Activated CD8-positive, alpha-beta memory T cell treated with anti-CD3 and anti-CD28 coated beads, Interleukin-2, amount 50 U/mL, for 24 hours (primary cell): ENCODE data around the gene ARL6IP5.
A peak's percentile ranks its signal among the peaks of the same experiment; 100 is the strongest.

ENCODE experiments used
- DNase-seq: peaks from one replicate; pipeline ENCODE4 v3.0.0-alpha.2; 2020; ENCODE audit errors: extremely low read depth

Gene ARL6IP5, protein sequence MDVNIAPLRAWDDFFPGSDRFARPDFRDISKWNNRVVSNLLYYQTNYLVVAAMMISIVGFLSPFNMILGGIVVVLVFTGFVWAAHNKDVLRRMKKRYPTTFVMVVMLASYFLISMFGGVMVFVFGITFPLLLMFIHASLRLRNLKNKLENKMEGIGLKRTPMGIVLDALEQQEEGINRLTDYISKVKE

DNA sequence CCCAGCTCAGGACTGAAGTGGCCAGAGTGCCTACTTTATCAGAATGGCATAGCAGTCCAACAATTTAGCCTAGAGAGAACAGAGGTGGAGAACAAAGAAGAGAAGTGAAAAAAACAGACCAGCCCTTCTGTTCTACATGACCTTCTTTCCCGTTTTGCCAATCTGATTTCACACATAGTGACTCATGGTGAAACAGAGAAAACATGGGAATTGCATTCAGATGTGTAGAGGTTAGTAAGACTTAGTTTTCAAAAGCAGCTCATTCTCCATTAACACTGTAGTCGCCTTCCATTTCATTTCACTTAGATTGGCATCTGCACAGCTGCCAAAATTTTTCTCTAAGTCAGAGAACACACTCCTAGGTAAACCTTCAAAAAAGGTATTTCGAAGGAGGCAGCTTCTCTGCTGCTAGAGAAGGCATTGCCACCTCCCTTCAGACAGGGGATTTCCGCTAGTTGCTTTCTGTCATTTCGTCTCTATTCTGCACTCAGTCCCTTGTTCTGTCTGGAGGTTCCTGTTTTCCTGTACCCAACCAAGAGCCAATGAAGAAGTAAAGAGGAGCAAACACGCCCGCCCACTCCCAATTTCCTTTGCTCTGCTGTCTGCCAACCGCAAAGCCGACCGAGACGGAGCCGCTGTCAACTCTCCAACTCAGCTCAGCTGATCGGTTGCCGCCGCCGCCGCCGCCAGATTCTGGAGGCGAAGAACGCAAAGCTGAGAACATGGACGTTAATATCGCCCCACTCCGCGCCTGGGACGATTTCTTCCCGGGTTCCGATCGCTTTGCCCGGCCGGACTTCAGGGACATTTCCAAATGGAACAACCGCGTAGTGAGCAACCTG lies at the start of gene ARL6IP5:
Gene ARL6IP5, plus strand, starts transcription at position 612 of the 842 bp plus-strand sequence. Its CDS starts 111 bp downstream, at position 723.
- peak; percentile 82 for DNase-seq

DNA sequence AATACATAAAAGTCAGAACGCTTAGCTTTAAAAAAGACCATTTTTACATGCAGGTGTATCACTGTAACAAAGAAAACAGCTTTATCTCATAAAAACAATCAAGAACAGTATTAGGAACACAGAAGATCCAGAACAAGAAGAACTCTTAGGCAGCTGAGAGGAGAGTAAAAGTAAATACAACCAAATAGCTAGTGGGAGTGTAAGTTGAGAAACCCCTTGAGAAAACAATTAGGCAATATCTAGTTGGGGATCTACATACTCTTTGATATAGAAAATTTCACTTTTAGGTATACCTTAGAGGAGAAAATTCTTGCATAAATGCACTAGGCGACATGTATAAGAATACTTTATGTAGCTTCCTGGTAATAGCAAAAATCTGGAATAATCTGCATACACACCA lies 40.1 kb upstream of the ARL6IP5 start:
- no peak for DNase-seq

DNA sequence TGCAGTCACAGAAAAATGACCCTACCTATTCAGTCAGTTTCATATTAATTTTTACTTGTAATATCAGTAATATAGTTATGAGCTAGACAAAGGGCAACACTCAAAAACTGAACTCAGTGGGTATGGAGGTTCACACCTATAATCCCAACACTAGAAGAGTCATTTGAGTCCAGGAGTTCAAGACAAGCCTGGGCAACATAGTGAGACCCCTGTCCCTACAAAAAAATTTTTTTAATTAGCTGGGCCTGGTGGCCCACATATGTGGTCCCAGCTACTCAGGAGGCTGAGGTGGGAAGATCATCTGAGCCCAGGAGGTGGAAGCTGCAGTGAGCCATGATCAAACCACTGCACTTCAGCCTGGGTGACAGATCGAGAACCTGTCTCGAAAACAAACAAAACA lies 35.7 kb upstream of the ARL6IP5 start:
- no peak for DNase-seq

DNA sequence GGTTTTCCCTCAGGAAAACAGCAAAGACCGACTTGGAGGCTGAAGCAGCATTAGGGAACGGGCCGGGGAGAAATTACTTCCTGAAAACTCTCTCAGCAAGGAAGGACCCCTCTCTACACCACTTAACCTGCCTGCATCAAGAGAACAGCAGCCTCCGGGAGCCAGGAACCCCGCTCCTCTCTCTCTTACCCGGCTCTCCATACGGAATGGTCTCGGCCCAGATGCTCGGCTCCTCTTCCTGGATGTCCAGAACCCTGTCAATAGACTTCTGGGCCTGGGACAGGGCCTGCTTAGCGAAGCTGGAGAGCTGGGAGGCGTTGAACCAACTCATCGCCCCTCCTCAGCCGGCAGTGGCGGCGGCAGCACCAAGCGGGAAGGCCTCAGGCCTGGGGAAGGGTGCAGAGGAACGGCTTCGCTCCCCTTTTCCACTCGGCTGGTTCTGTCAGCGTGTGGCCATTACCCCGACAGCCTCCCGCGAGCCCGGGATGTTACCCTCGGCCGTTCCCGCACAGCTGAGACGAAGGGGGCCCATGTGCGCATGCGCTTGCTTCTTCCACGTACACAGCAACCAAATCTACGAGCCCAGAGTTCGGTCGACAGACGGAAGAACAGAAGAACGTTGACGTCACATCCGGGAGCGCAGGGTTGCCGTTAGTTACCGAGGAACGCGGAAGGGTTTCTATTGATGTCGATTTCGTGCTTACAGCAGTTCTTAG lies 32.8 kb upstream of the ARL6IP5 start, which contains the start of gene TMF1:
Gene TMF1, minus strand, starts transcription at position 578 of the 716 bp plus-strand sequence. Its CDS starts 247 bp downstream, at position 331.
- DNase-seq: peak; percentile 95

DNA sequence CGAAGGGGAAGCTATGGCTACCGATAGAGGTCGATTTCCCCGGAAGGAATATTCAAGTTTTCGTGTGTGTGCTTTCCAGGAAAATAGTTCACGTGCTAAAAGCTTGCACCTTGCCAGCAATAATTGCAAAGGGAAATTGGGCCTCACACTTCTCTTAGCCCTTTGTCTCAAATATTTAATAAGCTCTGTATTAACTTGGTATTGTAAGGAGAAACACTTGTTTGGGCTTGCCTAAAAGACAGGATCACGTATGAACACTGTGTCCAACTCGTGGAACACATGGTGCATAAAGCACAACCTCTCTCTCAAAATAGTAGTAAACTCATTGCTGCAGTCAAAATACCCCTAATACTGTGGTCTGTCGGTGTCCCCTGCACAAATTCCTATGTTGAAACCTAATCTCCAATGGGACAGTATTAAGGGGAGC lies 32.3 kb upstream of the ARL6IP5 start:
- no peak for DNase-seq

DNA sequence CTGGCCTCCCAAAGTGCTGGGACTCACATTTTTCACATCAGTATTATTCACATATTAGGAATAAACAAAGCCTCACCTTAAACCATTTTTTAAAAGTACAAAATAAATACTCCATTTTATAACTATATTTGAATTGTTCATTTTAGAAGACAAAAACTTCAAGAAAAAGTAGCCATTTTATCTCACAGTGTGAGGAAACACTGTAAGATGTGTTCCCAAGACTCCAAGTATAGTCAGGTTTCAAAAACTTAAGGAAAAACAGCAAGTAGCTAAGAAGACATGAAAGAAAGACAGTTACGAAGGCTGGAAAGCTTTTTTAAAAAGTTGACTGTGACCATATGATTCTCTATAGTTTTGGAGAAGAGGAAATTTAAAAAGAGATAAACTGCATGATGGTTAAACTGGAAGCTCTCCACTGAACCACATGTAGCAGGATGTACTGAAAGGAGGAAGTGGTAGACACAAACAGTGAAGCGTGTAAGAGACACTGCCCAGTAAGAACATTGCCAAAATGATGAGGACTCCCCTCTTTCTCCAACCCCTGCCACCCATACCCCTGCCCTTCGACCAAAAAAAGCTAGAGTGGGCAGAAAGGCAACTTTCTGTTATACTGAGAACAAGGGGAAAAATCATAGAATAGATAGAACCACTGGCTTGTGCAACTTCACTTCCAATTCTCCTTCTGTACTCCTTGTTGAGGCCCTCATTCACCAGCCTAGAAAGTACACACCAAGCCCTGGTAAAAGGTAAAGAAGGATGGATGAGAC lies 26.4 kb upstream of the ARL6IP5 start:
- DNase-seq: no peak

DNA sequence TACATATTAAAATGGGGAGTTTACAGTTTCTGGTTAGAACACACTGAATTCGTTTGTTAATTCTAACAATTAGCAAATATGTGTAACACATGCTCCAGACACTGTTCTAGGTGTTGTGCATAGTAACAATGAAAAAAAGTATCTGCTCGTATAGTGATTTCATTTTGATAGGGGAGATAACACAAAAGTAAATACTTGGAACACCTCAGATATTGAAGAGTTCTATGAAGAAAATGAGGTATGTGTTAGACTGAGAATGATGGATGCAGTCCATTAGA lies 25.9 kb upstream of the ARL6IP5 start:
- no peak for DNase-seq

DNA sequence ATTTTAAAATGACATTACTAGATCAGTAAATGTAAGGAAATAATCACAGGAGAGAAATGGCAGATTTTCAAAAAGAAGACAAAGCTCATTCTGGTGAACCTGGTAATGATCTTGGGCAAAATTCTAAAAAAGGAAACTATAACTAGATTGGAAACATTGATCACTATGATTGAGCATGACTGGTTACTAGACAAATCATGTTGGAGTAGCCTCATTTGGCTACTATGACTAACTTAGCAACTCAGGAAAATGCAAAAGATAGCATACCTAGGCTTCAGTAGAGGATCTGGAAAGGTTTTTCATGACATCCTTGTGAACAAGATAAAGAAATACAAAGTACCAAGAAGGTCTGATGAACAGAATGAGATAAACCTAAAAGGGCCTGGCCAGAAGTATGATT lies 25.0 kb upstream of the ARL6IP5 start:
- DNase-seq: no peak

DNA sequence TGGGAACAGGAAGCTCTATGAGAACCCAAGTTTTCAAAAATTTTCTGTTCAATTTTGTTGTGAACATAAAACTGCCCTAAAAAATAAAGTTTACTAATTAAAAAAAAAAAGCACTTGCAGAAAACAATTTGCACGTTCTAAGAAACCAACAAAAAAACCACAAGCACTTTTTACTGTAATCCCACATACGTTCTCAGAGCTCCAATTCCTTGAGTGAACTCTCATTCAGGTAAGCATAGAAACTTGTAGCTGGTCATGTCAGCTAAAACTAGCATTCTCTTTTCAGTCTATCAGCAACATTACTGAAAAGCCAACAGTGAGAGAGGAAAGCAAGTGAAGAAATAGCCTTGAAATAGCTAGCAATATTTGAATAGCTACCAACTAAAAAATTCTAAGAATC lies 21.1 kb upstream of the ARL6IP5 start:
- no peak for DNase-seq

DNA sequence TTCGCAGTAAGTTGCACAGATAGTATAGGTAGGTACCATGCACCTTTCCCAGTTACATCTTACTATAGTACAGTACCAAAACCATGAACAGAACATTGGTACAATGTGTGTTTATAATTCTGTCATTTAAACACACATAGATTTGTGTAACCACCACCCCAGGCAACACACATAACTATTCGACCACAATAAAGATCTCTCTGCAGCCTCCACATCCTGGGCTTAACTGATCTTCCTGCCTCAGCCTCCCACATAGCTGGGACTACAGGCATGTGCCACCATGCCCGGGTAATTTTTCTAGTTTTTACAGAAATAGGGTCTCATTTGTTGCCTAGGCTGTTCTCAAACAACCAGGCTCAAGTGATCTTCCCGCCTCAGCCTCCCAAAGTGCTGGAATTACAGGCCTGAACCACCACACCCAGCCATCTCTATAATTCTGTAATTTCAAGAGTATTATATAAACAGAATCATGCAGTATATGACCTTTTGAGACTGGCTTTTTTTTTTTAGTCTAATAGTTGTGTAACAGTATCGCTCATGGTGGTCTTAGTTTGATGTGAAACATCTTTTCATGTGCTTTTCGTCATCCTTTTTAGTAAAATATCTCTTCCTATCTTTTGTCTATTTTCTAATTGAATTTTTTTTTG lies 19.3 kb upstream of the ARL6IP5 start:
- DNase-seq: no peak

DNA sequence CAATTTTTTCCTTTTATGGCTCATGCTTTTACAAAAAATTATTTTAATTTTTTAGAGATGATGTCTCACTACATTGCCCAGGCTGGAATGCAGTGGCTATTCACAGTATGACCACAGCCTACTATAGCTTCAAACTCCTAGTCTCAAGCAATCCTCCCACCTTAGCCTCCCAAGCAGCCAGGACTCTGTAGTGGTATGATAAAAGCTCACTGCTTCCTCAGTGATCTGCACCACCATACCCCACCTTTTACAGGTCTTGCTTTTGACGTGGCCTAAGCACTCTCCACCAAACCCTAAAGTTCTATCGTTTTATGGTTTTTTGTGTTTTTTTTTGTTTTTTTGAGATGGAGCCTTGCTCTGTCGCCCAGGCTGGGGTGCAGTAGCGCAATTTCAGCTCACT lies 18.6 kb upstream of the ARL6IP5 start:
- DNase-seq: no peak

DNA sequence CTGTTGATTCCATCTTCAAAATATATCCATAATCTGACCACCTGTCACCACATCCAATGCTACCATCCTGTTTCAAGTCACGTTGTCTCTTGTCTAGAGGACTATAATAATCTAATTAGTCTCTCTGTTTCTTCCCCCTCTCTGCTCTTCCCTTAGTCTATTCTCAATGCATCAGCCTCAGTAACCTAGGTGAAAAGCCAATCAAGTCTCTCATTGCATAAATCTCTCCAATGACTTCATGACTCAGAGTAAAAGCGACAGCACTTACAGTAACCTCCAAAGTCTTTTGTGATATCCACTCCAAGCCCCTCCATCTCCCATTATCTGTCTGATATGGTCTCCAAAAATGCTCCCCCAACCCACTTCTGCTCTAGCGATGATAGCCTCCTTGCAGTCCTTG lies 11.8 kb upstream of the ARL6IP5 start:
- no peak for DNase-seq

DNA sequence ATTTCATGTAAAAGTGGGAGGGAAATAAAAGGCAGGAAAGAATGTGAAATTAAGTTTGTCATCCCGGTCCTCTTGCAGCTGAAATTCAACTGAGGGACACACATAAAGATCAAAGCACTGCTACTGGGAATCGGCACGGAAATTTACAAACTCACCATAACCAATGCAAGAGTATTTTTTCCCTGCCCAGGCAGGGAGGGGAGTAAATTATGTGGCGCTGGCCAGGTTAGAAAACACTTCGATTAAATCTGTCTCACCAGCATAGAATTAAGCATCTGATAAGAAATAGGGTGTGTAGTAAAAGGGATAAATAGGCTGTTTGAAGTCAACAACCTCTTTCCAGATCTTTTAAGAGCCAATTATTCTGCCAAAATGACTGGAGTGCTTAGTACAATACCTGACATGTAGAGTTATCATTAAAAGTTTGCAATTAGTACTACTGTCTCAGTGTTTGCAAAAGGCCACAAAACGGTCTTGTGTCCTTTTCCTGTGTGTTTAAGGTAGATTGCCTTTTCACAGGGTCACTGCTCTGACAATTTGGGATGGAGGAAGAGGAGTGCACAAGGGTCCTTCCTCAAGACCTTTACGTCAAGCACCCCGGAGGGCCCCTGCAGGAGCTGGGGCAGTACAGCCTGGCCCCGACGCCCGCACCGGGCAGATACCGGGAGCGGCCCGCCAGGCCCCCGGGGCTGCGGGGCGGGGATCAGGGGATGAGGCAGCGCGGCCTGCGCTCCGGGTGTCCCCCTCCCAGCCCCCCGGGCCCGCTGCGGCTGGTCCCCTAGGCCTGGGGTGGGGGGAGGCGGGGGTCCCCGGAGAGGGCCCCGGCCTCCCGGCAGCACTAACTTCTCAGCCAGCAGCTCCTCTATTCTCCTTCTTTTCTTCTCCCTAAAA lies 5.2 kb upstream of the ARL6IP5 start:
- DNase-seq: no peak

DNA sequence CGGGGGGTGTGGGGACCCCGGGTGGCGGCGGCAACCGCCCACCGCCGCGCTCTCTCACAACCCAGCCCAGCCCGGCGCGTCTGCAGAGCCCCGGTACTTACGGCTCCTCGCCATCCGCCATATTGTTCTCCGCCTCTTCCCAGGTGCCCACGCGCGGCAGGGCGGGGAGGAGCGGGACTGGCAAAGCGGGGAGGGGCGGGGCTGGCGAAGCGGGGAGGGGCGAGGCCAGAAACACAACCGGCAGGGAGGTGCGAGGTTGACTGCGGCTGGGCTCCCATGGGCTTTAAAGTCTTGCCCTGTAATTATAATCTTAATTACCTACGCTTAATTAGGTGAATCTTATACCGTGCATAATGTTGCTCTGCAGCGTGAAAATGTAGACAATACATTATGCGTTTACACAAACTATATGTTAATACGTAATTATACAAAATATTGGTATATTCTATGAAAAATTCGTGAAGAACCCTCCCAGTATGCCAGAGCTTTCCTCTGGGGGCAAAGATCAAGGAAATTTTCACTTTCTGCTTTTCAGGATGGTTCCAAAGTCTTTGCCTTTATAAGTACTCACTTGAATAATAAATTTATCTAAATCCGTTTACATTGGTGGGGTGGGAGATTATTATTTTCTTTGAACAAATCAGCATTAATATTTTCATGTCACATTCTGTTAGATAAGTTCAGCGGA lies 4.4 kb upstream of the ARL6IP5 start, which contains the start of gene UBA3:
Gene UBA3, minus strand, starts transcription at position 133 of the 688 bp plus-strand sequence. Its CDS starts 12 bp downstream, at position 121.
- peak; percentile 72 for DNase-seq

DNA sequence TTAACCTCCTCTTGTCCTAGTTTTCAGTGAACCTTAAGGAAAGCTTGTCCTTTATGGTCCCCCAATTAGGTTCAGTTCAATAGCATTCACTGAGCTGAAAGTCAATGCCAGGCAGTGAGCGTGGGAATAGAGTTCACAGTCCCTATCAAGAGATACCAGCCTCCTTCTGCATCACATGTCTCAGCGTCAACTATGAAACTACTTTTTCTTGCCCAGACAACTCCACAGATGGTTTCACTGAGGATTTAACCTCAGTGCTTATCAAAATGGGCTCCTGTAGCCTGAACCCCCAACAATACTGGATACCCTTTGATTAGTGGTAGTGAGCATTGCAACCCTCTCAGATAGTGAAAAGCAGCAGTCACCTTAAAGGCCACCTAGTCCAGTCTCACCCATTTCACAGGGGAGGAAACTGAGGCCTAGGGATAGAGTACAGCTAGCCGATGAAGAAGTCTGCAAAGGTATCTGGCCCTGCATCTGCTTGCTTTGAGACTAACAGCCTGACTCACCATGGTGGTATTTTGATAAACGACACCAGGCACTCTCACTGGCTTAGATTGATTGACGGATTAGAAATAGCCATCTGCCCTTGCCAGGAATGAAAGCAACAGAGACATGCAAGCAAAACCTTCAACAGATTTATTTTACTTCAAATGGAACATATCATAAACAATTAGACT lies 3.0 kb upstream of the ARL6IP5 start:
- DNase-seq: no peak

DNA sequence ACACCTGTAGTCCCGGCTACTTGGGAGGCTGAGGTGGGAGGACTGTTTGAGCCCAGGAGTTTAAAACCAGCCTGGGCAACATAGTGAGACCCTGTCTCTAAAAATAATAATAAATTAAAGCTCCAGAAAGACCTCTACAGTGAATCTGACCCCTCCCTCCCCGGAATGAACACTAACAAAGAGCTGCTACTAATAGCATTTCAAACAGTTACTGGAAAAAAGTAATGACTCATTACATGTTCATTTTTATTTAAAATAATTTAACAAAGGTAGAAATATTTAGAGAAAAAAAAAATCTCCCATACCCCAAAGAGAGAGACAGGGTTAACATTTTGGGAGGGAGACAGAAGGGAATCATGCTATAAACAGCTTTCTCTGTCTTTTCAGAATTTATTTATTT lies 2.4 kb upstream of the ARL6IP5 start:
- DNase-seq: no peak

DNA sequence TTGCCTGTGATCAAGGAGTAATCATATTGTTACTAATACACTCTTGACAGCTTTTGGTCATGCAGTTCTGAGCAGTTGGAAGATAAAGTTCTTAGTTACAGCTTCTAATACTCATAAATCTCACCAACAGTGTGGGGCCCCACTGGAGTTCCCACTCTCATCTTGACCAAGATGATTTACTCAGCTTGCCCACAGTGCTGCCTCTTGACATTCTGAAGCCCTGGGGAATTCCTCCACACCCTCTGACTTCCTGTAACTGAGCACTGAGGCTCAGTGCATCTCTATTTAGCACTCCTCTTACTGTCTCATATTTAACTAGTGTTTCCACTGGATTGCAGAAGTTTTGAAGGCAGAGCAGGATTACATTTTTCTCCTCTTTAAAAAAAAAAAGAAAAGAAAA lies 1.9 kb upstream of the ARL6IP5 start:
- DNase-seq: peak; percentile 65

DNA sequence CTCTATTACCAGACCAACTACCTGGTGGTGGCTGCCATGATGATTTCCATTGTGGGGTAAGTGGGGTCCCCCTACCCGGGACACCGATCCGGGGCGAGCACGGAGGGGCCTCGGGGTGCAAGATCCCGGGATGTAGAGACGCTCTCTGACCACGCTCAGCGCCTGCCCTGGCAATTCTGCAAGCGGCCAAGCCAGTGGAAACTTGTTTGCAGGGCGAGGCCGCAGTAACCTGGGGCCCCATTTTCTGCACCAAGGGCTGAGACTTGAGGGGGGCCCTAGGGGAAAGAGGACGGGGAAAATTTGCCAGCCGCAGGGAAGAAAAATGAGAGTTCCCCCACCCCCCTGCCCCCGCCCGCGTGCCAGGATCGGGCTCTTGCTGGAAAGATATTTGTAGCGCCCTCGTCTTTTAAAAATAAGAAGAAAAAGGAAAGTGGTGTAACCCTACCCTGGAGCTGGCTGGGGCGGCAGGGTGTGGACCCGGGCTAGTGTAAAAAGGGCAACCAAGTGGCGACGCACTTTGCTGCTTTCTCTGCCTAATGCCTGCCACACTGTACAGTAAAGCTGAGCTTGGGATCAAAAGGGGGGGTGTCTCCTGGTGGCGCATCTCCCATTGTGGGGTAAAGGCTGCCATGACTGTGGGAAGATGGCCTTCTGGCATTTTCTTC lies 563 bp downstream of the ARL6IP5 start:
- no peak for DNase-seq
